SU-DHL-6 (cell line): ENCODE results near the gene CORO2A.

Experiments used
- H2AFZ ChIP-seq: fragments of 200-600 bp; sonication (generic); 2 replicates; pipeline ENCODE4 v1.6.1; 2014; ENCODE audit warnings: low read depth, mild to moderate bottlenecking, moderate library complexity, mixed read lengths, antibody characterized with exemption, low read length; ENCODE audit not compliant: severe bottlenecking
- H3F3A ChIP-seq: fragments of 200-600 bp; shearing (Covaris generic); 2 replicates; pipeline ENCODE4 v1.6.0; 2016; ENCODE audit warnings: antibody characterized with exemption, mild to moderate bottlenecking; ENCODE audit not compliant: insufficient read depth
- H3K27ac ChIP-seq: fragments of 200-600 bp; sonication (generic); 2 replicates; pipeline ENCODE4 v1.5.1; 2016; ENCODE audit warnings: low read depth, mild to moderate bottlenecking, low read length, moderate library complexity, mixed read lengths
- H3K27me3 ChIP-seq: fragments of 200-600 bp; sonication (generic), shearing (Covaris generic); 2 replicates; pipeline ENCODE4 v1.6.0; 2014; ENCODE audit warnings: mild to moderate bottlenecking, low read length
- H3K36me3 ChIP-seq: fragments of 200-600 bp; sonication (generic); 2 replicates; pipeline ENCODE4 v1.6.1; 2014; ENCODE audit warnings: mild to moderate bottlenecking, low read length, mixed read lengths
- H3K4me2 ChIP-seq: fragments of 300-600, 200-600 bp; shearing (Covaris generic), sonication (generic); 2 replicates; pipeline ENCODE4 v1.6.0; 2014; ENCODE audit warnings: low read length, low read depth, mild to moderate bottlenecking; ENCODE audit not compliant: poor library complexity, severe bottlenecking
- H3K4me3 ChIP-seq: fragments of 200-600 bp; sonication (generic); 2 replicates; pipeline ENCODE4 v1.5.1; 2014; ENCODE audit warnings: antibody characterized with exemption, low read length, mild to moderate bottlenecking, mixed read lengths; ENCODE audit not compliant: insufficient read depth, poor library complexity, severe bottlenecking
- H3K79me2 ChIP-seq: fragments of 200-600 bp; sonication (generic); 2 replicates; pipeline ENCODE4 v1.6.1; 2014; ENCODE audit warnings: mild to moderate bottlenecking, low read length, moderate library complexity; ENCODE audit not compliant: insufficient read depth
- H3K9ac ChIP-seq: fragments of 200-600 bp; sonication (generic); 2 replicates; pipeline ENCODE4 v1.7.0; 2014; ENCODE audit warnings: mild to moderate bottlenecking, low read length
- H3K9me2 ChIP-seq: fragments of 200-600 bp; sonication (generic); replicated peaks from 2 replicates; pipeline ENCODE4 v1.6.1; 2014; ENCODE audit warnings: low read length; ENCODE audit not compliant: insufficient read depth
- H3K9me3 ChIP-seq: fragments of 200-600 bp; sonication (generic); 2 replicates; pipeline ENCODE4 v1.6.1; 2014; ENCODE audit warnings: low read length, mixed read lengths; ENCODE audit not compliant: insufficient read depth
- H4K20me1 ChIP-seq: fragments of 200-600 bp; sonication (generic); 2 replicates; pipeline ENCODE4 v1.6.1; 2014; ENCODE audit warnings: low read depth, mild to moderate bottlenecking, antibody characterized with exemption, low read length, moderate library complexity, mixed read lengths
- CTCF ChIP-seq: fragments of 200-600 bp; sonication (generic); IDR thresholded peaks from one replicate; pipeline ENCODE4 v1.5.1; 2017; ENCODE audit warnings: antibody characterized with exemption, mild to moderate bottlenecking, low read length, moderate library complexity; ENCODE audit not compliant: insufficient read depth, poor library complexity, severe bottlenecking
- EZH2phosphoT487 ChIP-seq: fragments of 200-600 bp; sonication (generic), shearing (Covaris generic); conservative IDR thresholded peaks from 2 replicates; pipeline ENCODE4 v1.6.1; 2018; ENCODE audit warnings: mild to moderate bottlenecking, antibody characterized with exemption, low read length, moderate library complexity, mixed read lengths

CORO2A gene

GRCh38 chr9:98075332-98075805, 117.1 kb downstream of the CORO2A start:
- no peaks in the 10 kb centered on the region for H3K9me2 ChIP-seq
- no peak overlapping the region for H2AFZ ChIP-seq
- no peaks in the 10 kb centered on the region for H3F3A ChIP-seq
- H3K79me2 ChIP-seq, result no peaks in the 10 kb centered on the region
- no peaks in the 10 kb centered on the region for H3K36me3 ChIP-seq
- H3K27ac ChIP-seq, result no peak overlapping the region
- H3K4me3 ChIP-seq, result no peak overlapping the region
- TF ChIP-seq CTCF, result no peak
- no peak for TF ChIP-seq EZH2phosphoT487
- H3K27me3 ChIP-seq, result no peaks in the 10 kb centered on the region
- no peak overlapping the region for H3K9ac ChIP-seq
- no peaks in the 10 kb centered on the region for H3K9me3 ChIP-seq
- H4K20me1 ChIP-seq, result no peaks in the 10 kb centered on the region
- no peak overlapping the region for H3K4me2 ChIP-seq

- Histone ChIP-seq H3K9ac (no peak overlapping the region), H3K9me3 (no peaks in the 10 kb centered on the region), H3K27ac (no peak overlapping the region), H3K27me3 (no peaks in the 10 kb centered on the region), H3K4me2 (no peak overlapping the region), H3K4me3 (no peak overlapping the region), H3K36me3 (no peaks in the 10 kb centered on the region), H4K20me1 (no peaks in the 10 kb centered on the region), H3F3A (no peaks in the 10 kb centered on the region), H3K79me2 (no peaks in the 10 kb centered on the region), H2AFZ (no peak overlapping the region), H3K9me2 (no peaks in the 10 kb centered on the region)
- TF ChIP-seq CTCF (peak; percentile 92), EZH2phosphoT487 (no peak)
Observed at GRCh38 chr9:98074115-98074990, 118.1 kb downstream of the CORO2A start.

- H2AFZ ChIP-seq, result no peak overlapping the region
- peaks cover 5% of the 10 kb centered on the region for H3K79me2 ChIP-seq
- no peaks in the 10 kb centered on the region for H3F3A ChIP-seq
- no peak overlapping the region for H3K4me2 ChIP-seq
- no peak overlapping the region for H3K27ac ChIP-seq
- H3K4me3 ChIP-seq, result no peak overlapping the region
- H3K27me3 ChIP-seq, result no peaks in the 10 kb centered on the region
- no peaks in the 10 kb centered on the region for H3K9me3 ChIP-seq
- H3K9me2 ChIP-seq, result no peaks in the 10 kb centered on the region
- no peak overlapping the region for H3K9ac ChIP-seq
- TF ChIP-seq CTCF, result no peak
- TF ChIP-seq EZH2phosphoT487, result no peak
- no peaks in the 10 kb centered on the region for H3K36me3 ChIP-seq
- no peaks in the 10 kb centered on the region for H4K20me1 ChIP-seq
Observed at GRCh38 chr9:98071737-98072136, 120.7 kb downstream of the CORO2A start.
